HG02623 (cell line): Measurements from ENCODE around the gene WFDC11.

ENCODE experiments used
- ATAC-seq: cut with Tn5 transposase; IDR thresholded peaks from one replicate; pipeline ENCODE4 v1.9.1; 2021; ENCODE audit warnings: moderate library complexity; ENCODE audit not compliant: unreplicated experiment

The WFDC11 gene

DNA sequence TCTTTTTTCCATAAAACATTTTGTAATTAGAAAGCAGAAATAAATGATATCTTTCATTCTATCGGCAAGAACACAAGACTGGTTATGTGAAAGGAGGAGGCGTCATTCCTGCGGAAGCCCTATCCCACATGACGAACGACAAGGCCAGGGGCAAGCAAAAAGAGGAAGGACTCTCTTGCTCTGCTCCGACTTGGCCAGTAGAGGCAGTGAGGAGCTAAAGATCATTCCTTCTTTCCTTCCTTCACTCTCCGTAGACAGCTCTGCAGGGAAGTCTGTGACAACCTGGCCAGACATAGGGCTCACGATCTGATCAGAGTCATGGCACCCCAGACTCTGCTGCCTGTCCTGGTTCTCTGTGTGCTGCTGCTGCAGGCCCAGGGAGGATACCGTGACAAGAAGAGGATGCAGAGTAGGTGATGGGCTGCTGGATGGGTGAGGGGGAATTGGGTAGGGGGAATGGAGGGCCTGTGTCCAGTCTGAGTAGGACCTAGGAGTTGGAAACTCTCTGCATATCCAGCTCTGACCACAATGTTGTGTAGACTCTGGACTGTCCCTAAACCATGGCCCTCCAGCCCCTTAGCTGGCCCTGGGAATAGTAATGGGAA lies 40.4 kb downstream of the WFDC11 start, which contains the start of gene WFDC10A:
Gene WFDC10A, plus strand, starts transcription at position 244 of the 605 bp plus-strand sequence. Its CDS starts 75 bp downstream, at position 319.
- no peak for ATAC-seq

- no peak for ATAC-seq
These were observed 43.5 kb downstream of the WFDC11 start for GRCh38 chr20:45626540-45626939.

- ATAC-seq, result no peak
These were observed 48.4 kb downstream of the WFDC11 start for GRCh38 chr20:45621593-45621992.

DNA sequence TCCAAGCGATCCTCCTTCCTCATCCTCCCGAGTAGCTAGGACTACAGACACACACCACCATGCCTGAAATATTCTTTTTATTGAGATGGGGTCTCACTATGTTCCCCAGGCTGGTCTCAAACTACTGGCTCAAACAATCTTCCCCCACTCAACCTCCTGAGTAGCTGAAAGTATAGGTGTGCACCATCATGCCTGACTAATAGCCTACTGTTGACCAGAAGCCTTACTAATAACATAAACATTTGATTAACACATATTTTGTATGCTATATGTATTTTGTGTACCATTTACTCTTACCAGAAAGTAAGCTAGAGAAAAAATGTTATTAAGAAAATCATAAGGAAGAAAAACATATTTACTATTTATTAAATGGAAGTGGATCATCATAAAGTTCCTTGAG lies 52.4 kb downstream of the WFDC11 start:
- no peak for ATAC-seq

- no peak for ATAC-seq
These were observed 57.7 kb downstream of the WFDC11 start for GRCh38 chr20:45612314-45612713.

DNA sequence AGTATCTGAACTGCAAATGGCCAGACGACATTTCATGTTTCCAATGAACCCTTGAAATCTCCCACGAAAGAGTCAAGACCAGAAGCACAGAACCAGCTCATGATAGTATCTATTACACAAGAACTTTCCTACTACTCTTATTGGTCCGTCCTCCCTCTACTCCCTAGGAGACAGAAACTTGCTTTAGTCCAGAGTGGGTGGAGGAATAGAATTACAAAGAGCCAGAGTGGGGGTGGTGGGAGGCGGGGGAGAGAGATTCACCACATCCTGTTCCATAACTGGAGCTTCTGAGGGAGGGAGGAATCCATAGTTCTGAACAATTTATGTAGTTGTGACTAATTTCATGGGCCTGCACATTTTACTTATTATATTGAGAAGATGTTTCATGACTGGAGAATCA lies 59.0 kb downstream of the WFDC11 start:
- no peak for ATAC-seq

DNA sequence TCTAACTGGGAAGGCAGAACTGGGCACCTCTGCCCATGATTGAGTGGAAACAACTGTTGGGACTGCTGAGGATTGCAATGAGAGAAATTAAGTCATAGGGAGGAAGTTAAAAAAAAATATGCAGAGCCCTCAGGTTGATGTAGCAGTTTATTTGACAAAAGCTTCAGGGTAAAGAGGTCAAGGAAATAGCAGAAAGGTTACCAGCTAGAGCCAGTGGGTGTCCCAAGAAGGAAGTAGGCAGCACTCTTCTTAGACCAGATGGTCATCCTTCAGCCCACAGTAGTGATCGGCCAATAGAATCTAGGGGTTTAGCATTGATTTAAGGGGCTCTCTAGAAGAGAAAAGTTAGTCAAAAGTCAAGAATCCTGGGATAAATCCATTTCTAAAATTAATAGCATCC lies 62.2 kb downstream of the WFDC11 start:
- no peak for ATAC-seq
